ENCODE results near the gene ACSM6.

The ACSM6 gene, protein sequence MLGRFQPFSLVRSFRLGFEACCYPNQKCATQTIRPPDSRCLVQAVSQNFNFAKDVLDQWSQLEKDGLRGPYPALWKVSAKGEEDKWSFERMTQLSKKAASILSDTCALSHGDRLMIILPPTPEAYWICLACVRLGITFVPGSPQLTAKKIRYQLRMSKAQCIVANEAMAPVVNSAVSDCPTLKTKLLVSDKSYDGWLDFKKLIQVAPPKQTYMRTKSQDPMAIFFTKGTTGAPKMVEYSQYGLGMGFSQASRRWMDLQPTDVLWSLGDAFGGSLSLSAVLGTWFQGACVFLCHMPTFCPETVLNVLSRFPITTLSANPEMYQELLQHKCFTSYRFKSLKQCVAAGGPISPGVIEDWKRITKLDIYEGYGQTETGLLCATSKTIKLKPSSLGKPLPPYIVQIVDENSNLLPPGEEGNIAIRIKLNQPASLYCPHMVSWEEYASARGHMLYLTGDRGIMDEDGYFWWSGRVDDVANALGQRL

DNA sequence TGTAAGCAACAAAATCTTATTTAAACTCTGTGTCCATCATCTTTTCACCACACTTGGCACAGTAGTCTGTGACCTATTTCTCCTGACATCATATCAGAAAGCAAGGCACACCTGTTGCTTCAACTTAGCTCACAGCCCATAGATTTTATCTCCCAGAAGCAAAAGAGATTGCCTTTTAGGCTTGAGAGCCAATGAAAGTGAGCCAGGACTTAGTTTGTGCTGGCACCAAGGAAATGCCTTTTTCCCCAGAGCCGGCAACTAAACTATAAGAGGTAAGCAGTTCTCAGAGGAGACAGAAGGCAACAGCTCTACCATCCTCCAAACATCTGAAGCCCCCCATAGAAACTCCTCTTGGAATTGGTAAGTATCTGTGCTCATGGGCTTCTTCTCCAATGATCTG lies at the start of gene ACSM6:
ACSM6 (plus strand) TSS at position 295 of the 400 bp plus-strand sequence. CDS start 248 bp downstream, outside the sequence.
- no peak within 1 kb of the TSS for H3K4me3 ChIP-seq (ENCODE audit: low read length)
- no peak within 1 kb of the TSS for H3K27ac ChIP-seq (ENCODE audit: low read length)
- H3K4me1 ChIP-seq (ENCODE audit: insufficient read depth, low read length), result peaks cover 17% of the 10 kb centered on the region; the same call in 1 of the 2 replicates
- H3K9ac ChIP-seq (ENCODE audit: low read depth, low read length), result no peak within 1 kb of the TSS
- H3K27me3 ChIP-seq (ENCODE audit: insufficient read depth, low read length), result no peaks in the 10 kb centered on the region
- no peaks in the 10 kb centered on the region for H3K36me3 ChIP-seq (ENCODE audit: insufficient read depth, low read depth, low read length)
- H3K9me3 ChIP-seq (ENCODE audit: insufficient read depth, low read depth, low read length), result no peaks in the 10 kb centered on the region

DNA sequence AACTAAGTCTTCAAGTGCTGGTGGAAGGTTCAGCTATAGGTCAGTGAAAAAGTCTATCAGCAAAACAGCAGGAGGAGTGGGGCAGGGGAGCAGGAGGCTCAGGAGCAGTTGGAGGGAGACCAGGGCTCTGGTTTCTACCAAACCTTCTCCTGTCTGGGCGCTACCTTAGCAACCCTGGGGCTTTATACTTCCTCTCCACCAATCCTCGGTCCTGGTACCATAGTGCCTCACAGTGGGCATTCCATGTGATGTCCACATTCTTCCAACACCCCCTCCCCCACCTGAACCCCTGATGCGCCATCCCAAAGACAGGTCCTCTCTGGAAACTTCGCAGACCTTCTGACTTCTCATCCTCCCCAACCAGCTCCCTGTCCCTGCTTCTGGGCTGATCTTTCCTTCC lies 25.3 kb upstream of the ACSM6 start:
- Histone ChIP-seq H3K9ac (ENCODE audit: low read depth, low read length) (no peak overlapping the region), H3K27ac (ENCODE audit: low read length) (no peak overlapping the region), H3K4me1 (ENCODE audit: insufficient read depth, low read length) (no peaks in the 10 kb centered on the region), H3K4me3 (ENCODE audit: low read length) (no peak overlapping the region), H3K36me3 (ENCODE audit: insufficient read depth, low read depth, low read length) (no peaks in the 10 kb centered on the region), H3K27me3 (ENCODE audit: insufficient read depth, low read length) (no peaks in the 10 kb centered on the region), H3K9me3 (ENCODE audit: insufficient read depth, low read depth, low read length) (0 out of 2 replicates have a peak, but pooled peaks cover 3% of the 10 kb centered on the region)

DNA sequence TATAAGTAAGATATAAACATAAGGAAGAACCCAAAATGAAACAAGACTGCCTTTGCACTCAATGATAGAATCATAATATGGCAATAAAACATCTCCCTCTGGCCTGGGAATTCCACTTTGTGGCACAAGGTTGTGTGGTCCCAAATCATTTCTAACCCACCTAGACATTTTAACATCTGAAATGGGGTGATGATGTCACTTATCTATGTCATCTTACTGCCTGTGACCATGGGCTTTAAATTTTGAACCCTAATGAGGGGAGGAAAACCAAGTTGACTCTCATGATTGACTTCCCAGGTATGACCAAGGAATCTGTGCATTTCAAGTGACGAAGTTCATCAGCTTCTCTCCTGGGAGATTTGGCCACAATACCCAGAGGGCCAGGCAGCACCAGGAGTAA lies 24.5 kb upstream of the ACSM6 start:
- Histone ChIP-seq H3K36me3 (ENCODE audit: insufficient read depth, low read depth, low read length) (no peaks in the 10 kb centered on the region), H3K9ac (ENCODE audit: low read depth, low read length) (no peak overlapping the region), H3K4me3 (ENCODE audit: low read length) (no peak overlapping the region), H3K4me1 (ENCODE audit: insufficient read depth, low read length) (no peaks in the 10 kb centered on the region), H3K27me3 (ENCODE audit: insufficient read depth, low read length) (no peaks in the 10 kb centered on the region), H3K27ac (ENCODE audit: low read length) (no peak overlapping the region), H3K9me3 (ENCODE audit: insufficient read depth, low read depth, low read length) (0 out of 2 replicates have a peak, but pooled peaks cover 3% of the 10 kb centered on the region)

DNA sequence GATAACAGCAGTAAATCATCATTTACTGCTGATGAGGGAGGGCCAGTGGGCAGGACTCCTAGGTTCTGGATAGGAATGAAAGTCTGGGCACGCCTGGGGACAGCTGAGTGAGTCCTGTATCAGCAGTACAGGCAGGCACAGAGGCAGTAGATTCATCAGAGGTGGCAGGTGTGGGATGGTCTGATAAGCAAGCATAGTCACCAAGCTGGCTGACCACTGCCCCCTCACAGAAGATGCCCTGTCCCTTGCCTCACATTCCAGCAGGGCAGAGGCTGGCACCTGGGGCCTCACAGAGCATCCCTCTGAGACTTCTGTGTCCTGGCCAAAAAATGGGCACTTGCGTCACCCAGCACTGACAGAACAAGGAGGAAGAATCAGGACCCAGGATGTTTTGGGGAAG lies 23.2 kb upstream of the ACSM6 start:
- H3K36me3 ChIP-seq (ENCODE audit: insufficient read depth, low read depth, low read length), result no peaks in the 10 kb centered on the region
- H3K9me3 ChIP-seq (ENCODE audit: insufficient read depth, low read depth, low read length), result 0 out of 2 replicates have a peak, but pooled peaks cover 3% of the 10 kb centered on the region
- no peaks in the 10 kb centered on the region for H3K4me1 ChIP-seq (ENCODE audit: insufficient read depth, low read length)
- no peak overlapping the region for H3K9ac ChIP-seq (ENCODE audit: low read depth, low read length)
- H3K27me3 ChIP-seq (ENCODE audit: insufficient read depth, low read length), result no peaks in the 10 kb centered on the region
- H3K4me3 ChIP-seq (ENCODE audit: low read length), result no peak overlapping the region
- no peak overlapping the region for H3K27ac ChIP-seq (ENCODE audit: low read length)

DNA sequence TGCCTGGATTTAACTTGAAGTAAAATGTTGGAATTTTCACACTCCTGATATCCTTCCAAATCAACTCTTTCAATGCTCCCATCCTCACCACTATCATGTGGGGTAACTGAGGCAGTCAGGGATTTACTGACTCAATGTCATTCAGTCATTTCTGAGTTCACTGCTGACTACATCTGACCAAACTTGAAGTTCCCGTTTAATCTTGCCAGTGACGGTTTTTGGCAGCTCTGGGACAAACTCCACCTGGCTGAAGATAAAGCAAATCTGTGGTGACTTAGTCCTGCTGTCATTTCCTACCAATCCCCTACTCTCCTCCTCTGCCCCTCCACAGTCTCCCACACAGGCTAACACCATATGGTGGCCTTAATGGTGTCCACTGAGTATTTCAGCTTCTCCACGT lies 22.7 kb upstream of the ACSM6 start:
- Histone ChIP-seq H3K27me3 (ENCODE audit: insufficient read depth, low read length) (no peaks in the 10 kb centered on the region), H3K9ac (ENCODE audit: low read depth, low read length) (no peak overlapping the region), H3K9me3 (ENCODE audit: insufficient read depth, low read depth, low read length) (no peaks in the 10 kb centered on the region), H3K4me3 (ENCODE audit: low read length) (no peak overlapping the region), H3K27ac (ENCODE audit: low read length) (no peak overlapping the region), H3K36me3 (ENCODE audit: insufficient read depth, low read depth, low read length) (no peaks in the 10 kb centered on the region), H3K4me1 (ENCODE audit: insufficient read depth, low read length) (no peaks in the 10 kb centered on the region)

DNA sequence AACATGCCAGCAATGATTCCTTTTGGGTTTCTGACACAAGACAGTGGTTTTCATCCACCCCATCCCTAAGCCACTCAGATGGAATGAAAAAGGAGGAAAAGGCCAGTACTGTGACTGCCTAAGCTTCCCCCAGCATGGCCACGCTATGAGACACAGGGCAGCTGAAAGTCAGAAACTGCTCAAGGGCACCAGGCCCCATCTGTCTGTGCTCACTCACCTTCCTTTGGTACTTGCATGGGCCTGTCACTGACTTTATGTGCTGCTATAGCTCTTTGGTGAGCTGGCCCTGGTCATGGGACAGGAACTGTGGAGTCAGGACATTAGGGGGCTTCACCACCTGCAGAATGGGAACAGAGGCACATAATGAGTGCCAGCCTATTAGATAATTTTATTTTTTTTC lies 21.2 kb upstream of the ACSM6 start:
- Histone ChIP-seq H3K36me3 (ENCODE audit: insufficient read depth, low read depth, low read length) (no peaks in the 10 kb centered on the region), H3K9ac (ENCODE audit: low read depth, low read length) (no peak overlapping the region), H3K27ac (ENCODE audit: low read length) (no peak overlapping the region), H3K4me1 (ENCODE audit: insufficient read depth, low read length) (no peaks in the 10 kb centered on the region), H3K27me3 (ENCODE audit: insufficient read depth, low read length) (no peaks in the 10 kb centered on the region), H3K9me3 (ENCODE audit: insufficient read depth, low read depth, low read length) (no peaks in the 10 kb centered on the region), H3K4me3 (ENCODE audit: low read length) (no peak overlapping the region)

DNA sequence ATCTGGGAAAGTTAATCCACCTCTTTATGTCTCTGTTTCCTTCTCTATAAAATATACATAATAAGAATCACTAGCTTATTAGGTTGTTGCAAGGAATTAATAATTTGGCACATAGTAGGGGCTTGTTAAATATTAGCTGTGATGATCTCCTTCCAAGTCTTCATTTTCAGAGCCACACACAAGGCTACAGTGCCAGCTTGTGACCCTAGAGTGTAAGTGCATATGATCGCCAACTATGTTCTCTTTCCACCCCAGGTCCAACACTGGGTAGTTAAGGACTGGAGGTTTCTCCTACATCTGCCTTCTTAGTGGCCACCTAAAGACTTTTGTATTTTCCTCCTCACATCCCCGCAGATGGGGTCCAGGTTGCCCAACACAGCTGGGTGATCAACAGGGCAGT lies 17.9 kb upstream of the ACSM6 start:
- Histone ChIP-seq H3K4me1 (ENCODE audit: insufficient read depth, low read length) (no peaks in the 10 kb centered on the region), H3K9me3 (ENCODE audit: insufficient read depth, low read depth, low read length) (no peaks in the 10 kb centered on the region), H3K4me3 (ENCODE audit: low read length) (no peak overlapping the region), H3K27ac (ENCODE audit: low read length) (no peak overlapping the region), H3K27me3 (ENCODE audit: insufficient read depth, low read length) (no peaks in the 10 kb centered on the region), H3K36me3 (ENCODE audit: insufficient read depth, low read depth, low read length) (no peaks in the 10 kb centered on the region), H3K9ac (ENCODE audit: low read depth, low read length) (no peak overlapping the region)

DNA sequence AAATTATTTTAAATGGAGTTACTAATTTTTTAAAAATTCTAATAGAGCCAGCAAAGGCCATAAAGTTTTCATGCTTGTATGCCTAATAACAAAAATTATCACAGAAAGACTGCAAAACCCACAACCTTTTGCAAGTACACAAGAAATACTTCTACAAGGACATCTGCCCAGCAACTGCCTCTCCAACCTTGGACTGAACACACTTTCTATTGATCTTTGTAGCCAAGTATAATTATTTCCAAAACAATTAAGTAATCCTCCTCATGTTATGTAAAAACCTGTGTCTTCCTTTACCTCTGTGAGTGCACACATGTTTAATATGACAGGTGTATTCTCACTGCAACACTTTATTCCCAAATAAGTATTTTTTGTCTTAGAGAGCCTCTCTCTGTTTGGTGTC lies 16.6 kb upstream of the ACSM6 start:
- Histone ChIP-seq H3K27me3 (ENCODE audit: insufficient read depth, low read length) (no peaks in the 10 kb centered on the region), H3K4me1 (ENCODE audit: insufficient read depth, low read length) (no peaks in the 10 kb centered on the region), H3K36me3 (ENCODE audit: insufficient read depth, low read depth, low read length) (no peaks in the 10 kb centered on the region), H3K4me3 (ENCODE audit: low read length) (no peak overlapping the region), H3K9me3 (ENCODE audit: insufficient read depth, low read depth, low read length) (no peaks in the 10 kb centered on the region), H3K9ac (ENCODE audit: low read depth, low read length) (no peak overlapping the region), H3K27ac (ENCODE audit: low read length) (no peak overlapping the region)

DNA sequence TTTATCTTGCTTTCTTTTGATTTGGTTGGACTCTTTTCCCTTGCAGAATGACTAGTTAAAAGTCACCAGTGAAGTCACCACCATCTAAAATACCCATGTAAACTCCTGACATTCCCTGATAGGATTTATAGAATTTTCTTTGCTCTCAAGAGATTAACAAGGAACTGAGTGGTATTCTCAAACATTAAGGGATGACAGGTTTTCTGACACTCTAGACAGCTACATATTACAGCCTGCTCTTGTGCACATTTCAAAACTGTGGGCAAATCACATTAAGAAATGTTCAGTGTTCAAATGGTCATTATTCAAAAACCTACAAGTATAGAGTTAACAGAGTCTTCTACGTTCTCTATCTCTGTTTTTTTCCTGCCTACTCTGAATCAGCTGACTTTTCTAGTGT lies 15.8 kb upstream of the ACSM6 start:
- H3K9ac ChIP-seq (ENCODE audit: low read depth, low read length), result no peak overlapping the region
- H3K27ac ChIP-seq (ENCODE audit: low read length), result no peak overlapping the region
- no peaks in the 10 kb centered on the region for H3K36me3 ChIP-seq (ENCODE audit: insufficient read depth, low read depth, low read length)

DNA sequence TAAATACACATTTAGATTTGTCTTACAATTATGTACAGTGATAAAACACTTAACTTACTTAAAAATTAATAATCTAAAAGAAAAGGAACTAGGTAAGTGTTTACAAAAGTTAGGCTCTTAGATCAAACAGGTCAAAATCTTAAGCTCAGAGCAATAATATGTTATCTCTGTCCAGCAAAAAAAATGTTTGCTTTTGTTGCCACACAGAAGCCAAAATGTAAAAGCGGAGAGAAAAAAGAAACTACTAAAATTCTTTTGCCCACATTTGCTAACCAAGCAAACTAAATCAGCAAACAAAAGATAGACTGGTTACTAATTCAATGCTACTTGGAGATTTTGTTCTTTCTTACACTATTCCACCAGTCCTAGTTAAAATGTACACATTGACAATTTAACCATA lies 15.2 kb upstream of the ACSM6 start:
- Histone ChIP-seq H3K9me3 (ENCODE audit: insufficient read depth, low read depth, low read length) (no peaks in the 10 kb centered on the region), H3K4me3 (ENCODE audit: low read length) (no peak overlapping the region), H3K36me3 (ENCODE audit: insufficient read depth, low read depth, low read length) (no peaks in the 10 kb centered on the region), H3K4me1 (ENCODE audit: insufficient read depth, low read length) (no peaks in the 10 kb centered on the region), H3K27me3 (ENCODE audit: insufficient read depth, low read length) (no peaks in the 10 kb centered on the region), H3K9ac (ENCODE audit: low read depth, low read length) (no peak overlapping the region), H3K27ac (ENCODE audit: low read length) (no peak overlapping the region)

More for the DNA sequence above, 15.8 kb upstream of the ACSM6 start:
- Histone ChIP-seq H3K4me1 (ENCODE audit: insufficient read depth, low read length) (no peaks in the 10 kb centered on the region), H3K9me3 (ENCODE audit: insufficient read depth, low read depth, low read length) (no peaks in the 10 kb centered on the region), H3K4me3 (ENCODE audit: low read length) (no peak overlapping the region), H3K27me3 (ENCODE audit: insufficient read depth, low read length) (no peaks in the 10 kb centered on the region)

DNA sequence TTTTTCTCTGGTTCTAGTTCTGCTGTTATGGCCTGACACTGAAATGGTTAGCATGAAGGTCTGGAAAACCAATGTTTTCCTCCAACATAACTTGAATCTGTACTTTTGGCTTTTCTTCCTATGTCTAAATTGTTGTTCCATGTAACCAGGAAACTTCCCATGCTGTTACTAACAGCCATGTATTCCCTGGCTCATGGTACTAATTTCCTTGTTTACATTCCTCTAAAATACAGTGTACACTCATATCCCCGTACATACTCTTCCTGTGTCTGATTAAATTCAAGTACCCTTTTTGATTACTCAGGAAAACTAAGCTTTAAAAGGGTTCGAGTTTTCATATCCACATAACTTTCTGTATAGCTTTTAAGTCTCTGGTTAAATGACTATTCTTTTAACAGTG lies 12.3 kb upstream of the ACSM6 start:
- Histone ChIP-seq H3K9ac (ENCODE audit: low read depth, low read length) (no peak overlapping the region), H3K4me1 (ENCODE audit: insufficient read depth, low read length) (no peaks in the 10 kb centered on the region), H3K27ac (ENCODE audit: low read length) (no peak overlapping the region), H3K36me3 (ENCODE audit: insufficient read depth, low read depth, low read length) (no peaks in the 10 kb centered on the region), H3K9me3 (ENCODE audit: insufficient read depth, low read depth, low read length) (no peaks in the 10 kb centered on the region), H3K27me3 (ENCODE audit: insufficient read depth, low read length) (no peaks in the 10 kb centered on the region), H3K4me3 (ENCODE audit: low read length) (no peak overlapping the region)

All from iPS-20b (cell line).